Panc1 (cell line): Measurements from ENCODE around the gene RNF144A.

Experiments used
- POLR2AphosphoS5 ChIP-seq: IDR thresholded peaks from 2 replicates; pipeline ENCODE4 v1.6.1; 2012; ENCODE audit warnings: mild to moderate bottlenecking, low read depth, low read length, moderate library complexity
- TF ChIP-seq, protein P1 (sequence below), 2 experiments: IDR thresholded peaks; 2 replicates each; pipeline ENCODE4 v1.6.1; 2011 to 2012; ENCODE audit warnings: low read depth in 2 of 2, control low read depth in 1 of 2, low read length in 1 of 2, mild to moderate bottlenecking in 1 of 2, moderate library complexity in 1 of 2; ENCODE audit not compliant: insufficient read depth in 1 of 2

DNA sequence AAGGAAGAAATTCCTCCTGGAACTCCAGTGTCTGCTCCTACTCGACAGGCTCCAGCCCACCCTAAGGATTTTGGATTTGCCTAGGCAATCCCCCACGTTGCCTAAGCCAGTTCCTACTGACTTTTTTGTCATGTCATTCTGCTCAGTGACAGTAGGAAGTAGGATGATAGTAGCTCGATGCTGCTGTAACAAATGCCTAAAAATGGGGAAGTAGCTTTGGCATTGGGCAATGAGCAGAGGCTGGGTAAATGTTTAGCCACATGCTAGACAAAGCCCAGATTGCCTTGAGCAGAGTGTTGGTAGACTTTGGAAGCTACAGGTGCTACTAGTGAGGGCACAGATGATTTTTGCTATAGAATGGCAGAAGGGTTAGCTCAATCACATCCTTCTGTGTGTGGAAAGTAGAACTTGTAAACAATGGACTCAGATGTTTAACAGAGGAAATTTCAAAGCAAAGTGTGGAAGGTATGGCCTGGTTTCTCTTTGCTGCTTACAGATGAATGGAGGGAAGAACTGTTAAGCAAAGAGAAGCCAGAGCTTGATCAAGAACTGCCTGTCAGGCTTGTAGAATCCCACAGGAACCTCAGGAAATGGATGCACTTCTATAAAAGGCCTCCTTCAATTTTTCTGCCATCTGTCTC is 154.8 kb downstream of the RNF144A start:
- TF ChIP-seq, protein P1, sequence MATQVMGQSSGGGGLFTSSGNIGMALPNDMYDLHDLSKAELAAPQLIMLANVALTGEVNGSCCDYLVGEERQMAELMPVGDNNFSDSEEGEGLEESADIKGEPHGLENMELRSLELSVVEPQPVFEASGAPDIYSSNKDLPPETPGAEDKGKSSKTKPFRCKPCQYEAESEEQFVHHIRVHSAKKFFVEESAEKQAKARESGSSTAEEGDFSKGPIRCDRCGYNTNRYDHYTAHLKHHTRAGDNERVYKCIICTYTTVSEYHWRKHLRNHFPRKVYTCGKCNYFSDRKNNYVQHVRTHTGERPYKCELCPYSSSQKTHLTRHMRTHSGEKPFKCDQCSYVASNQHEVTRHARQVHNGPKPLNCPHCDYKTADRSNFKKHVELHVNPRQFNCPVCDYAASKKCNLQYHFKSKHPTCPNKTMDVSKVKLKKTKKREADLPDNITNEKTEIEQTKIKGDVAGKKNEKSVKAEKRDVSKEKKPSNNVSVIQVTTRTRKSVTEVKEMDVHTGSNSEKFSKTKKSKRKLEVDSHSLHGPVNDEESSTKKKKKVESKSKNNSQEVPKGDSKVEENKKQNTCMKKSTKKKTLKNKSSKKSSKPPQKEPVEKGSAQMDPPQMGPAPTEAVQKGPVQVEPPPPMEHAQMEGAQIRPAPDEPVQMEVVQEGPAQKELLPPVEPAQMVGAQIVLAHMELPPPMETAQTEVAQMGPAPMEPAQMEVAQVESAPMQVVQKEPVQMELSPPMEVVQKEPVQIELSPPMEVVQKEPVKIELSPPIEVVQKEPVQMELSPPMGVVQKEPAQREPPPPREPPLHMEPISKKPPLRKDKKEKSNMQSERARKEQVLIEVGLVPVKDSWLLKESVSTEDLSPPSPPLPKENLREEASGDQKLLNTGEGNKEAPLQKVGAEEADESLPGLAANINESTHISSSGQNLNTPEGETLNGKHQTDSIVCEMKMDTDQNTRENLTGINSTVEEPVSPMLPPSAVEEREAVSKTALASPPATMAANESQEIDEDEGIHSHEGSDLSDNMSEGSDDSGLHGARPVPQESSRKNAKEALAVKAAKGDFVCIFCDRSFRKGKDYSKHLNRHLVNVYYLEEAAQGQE (IDR thresholded peaks at IDR 0.05; ENCODE audit: insufficient read depth in 1 of 2, low read depth in 2 of 2, low read length in 1 of 2): no peak
- TF ChIP-seq POLR2AphosphoS5: no peak
